H4 (cell line): Measurements from ENCODE around the gene GNB3. TPM values are rescaled to one million over a fixed set of nuclear protein-coding genes. Genes with fewer than 3 reads are reported as not detected.
"Not testable (repeated sequence)": the region's sequence is repeated elsewhere in the genome, so short reads cannot be mapped to it uniquely, and the experiment has no call there.

Experiments used
- DNase-seq: peaks from one replicate; pipeline ENCODE4 v3.0.0-alpha.2; 2015; ENCODE audit warnings: low spot score
- total RNA-seq: library from RNA; depleted of rRNA; stranded (reverse); fragments of >200 nt; shearing (Covaris generic); gene quantifications from 2 replicates; pipeline ENCODE4 v1.2.3, GENCODE V29; 2014

GNB3 gene
- total RNA-seq, 1 experiment from 2014 or later: 0.12 TPM

GRCh38 chr12:6860116-6860515, 19.4 kb downstream of the GNB3 start:
- DNase-seq: no peak

GRCh38 chr12:6860942-6861341, 20.2 kb downstream of the GNB3 start:
- no peak for DNase-seq

GRCh38 chr12:6861391-6861790, 20.7 kb downstream of the GNB3 start:
- no peak for DNase-seq

- DNase-seq: no peak
Measured at GRCh38 chr12:6863033-6863432, 22.3 kb downstream of the GNB3 start.

GRCh38 chr12:6863586-6864321, 23.0 kb downstream of the GNB3 start:
- no peak for DNase-seq

GRCh38 chr12:6865307-6865706, 24.6 kb downstream of the GNB3 start:
- DNase-seq: not testable (repeated sequence)

- DNase-seq: no peak
Measured at GRCh38 chr12:6866163-6866919, 25.6 kb downstream of the GNB3 start.

GRCh38 chr12:6866920-6867412, 26.2 kb downstream of the GNB3 start:
- DNase-seq: no peak

GRCh38 chr12:6867413-6868210, 26.9 kb downstream of the GNB3 start, which contains the start of gene TPI1:
Gene TPI1, plus strand, starts transcription at chr12:6867531. Its CDS starts 36 bp downstream, at chr12:6867567.
- peak; percentile 66 for DNase-seq

GRCh38 chr12:6868211-6869048, 27.7 kb downstream of the GNB3 start:
- no peak for DNase-seq

- DNase-seq: peak; percentile 73
Measured at GRCh38 chr12:6869049-6870021, 28.6 kb downstream of the GNB3 start.

GRCh38 chr12:6870304-6870703, 29.6 kb downstream of the GNB3 start:
- DNase-seq: not testable (repeated sequence)

GRCh38 chr12:6871052-6871957, 30.6 kb downstream of the GNB3 start:
- DNase-seq: peak; percentile 69

- DNase-seq: peak; percentile 84
Measured at GRCh38 chr12:6872073-6873048, 31.6 kb downstream of the GNB3 start.

GRCh38 chr12:6873094-6874014, 32.6 kb downstream of the GNB3 start, which contains the start of gene SPSB2:
Gene SPSB2, minus strand, starts transcription at chr12:6873303. Its CDS starts 402 bp downstream, at chr12:6872901.
- peak; percentile 92 for DNase-seq

GRCh38 chr12:6874015-6874368, 33.3 kb downstream of the GNB3 start:
- DNase-seq: not testable (repeated sequence)
